ENCODE data around the gene EIF2A. TPM values are rescaled to one million over a fixed set of nuclear protein-coding genes. Genes with fewer than 3 reads are reported as not detected.

Gene EIF2A
- total and polyA plus RNA-seq, 9 of the 15 experiments (the other 6 are each of a cell fraction or from before 2014, with no cell fraction given): 106 to 192 (median 168) TPM

DNA sequence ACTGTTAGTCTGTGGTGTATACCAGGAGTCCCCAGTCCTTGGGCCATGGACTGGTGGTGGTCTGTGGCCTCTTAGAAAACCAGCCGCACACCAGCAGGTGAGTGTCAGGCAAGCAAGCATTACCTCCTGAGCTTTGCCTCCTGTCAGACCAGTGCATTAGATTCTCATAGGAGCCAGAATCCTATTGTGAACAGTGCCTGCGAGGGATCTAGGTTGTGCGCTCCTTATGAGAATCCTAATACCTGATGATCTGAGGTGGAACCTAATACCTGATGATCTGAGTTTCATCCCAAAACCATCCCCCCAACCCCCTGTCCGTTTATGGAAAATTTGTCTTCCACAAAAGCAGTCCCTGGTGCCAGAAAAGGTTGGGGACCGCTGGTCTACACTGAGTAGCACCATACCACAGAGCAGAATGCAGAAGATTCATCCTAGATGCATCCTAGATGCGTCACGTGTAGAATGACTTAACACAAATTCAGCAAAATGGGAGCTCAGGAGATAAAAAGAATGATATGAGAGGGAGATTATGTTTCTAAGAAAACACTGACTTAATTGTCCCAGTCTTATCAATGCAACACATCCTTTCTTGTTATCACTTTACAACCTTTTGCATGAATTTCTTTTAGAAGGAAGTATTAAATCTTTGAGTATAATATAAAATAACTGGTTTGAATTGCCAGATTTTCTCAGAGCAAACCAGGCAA lies 85.1 kb downstream of the EIF2A start (continued):
- TF ChIP-seq, protein P1, sequence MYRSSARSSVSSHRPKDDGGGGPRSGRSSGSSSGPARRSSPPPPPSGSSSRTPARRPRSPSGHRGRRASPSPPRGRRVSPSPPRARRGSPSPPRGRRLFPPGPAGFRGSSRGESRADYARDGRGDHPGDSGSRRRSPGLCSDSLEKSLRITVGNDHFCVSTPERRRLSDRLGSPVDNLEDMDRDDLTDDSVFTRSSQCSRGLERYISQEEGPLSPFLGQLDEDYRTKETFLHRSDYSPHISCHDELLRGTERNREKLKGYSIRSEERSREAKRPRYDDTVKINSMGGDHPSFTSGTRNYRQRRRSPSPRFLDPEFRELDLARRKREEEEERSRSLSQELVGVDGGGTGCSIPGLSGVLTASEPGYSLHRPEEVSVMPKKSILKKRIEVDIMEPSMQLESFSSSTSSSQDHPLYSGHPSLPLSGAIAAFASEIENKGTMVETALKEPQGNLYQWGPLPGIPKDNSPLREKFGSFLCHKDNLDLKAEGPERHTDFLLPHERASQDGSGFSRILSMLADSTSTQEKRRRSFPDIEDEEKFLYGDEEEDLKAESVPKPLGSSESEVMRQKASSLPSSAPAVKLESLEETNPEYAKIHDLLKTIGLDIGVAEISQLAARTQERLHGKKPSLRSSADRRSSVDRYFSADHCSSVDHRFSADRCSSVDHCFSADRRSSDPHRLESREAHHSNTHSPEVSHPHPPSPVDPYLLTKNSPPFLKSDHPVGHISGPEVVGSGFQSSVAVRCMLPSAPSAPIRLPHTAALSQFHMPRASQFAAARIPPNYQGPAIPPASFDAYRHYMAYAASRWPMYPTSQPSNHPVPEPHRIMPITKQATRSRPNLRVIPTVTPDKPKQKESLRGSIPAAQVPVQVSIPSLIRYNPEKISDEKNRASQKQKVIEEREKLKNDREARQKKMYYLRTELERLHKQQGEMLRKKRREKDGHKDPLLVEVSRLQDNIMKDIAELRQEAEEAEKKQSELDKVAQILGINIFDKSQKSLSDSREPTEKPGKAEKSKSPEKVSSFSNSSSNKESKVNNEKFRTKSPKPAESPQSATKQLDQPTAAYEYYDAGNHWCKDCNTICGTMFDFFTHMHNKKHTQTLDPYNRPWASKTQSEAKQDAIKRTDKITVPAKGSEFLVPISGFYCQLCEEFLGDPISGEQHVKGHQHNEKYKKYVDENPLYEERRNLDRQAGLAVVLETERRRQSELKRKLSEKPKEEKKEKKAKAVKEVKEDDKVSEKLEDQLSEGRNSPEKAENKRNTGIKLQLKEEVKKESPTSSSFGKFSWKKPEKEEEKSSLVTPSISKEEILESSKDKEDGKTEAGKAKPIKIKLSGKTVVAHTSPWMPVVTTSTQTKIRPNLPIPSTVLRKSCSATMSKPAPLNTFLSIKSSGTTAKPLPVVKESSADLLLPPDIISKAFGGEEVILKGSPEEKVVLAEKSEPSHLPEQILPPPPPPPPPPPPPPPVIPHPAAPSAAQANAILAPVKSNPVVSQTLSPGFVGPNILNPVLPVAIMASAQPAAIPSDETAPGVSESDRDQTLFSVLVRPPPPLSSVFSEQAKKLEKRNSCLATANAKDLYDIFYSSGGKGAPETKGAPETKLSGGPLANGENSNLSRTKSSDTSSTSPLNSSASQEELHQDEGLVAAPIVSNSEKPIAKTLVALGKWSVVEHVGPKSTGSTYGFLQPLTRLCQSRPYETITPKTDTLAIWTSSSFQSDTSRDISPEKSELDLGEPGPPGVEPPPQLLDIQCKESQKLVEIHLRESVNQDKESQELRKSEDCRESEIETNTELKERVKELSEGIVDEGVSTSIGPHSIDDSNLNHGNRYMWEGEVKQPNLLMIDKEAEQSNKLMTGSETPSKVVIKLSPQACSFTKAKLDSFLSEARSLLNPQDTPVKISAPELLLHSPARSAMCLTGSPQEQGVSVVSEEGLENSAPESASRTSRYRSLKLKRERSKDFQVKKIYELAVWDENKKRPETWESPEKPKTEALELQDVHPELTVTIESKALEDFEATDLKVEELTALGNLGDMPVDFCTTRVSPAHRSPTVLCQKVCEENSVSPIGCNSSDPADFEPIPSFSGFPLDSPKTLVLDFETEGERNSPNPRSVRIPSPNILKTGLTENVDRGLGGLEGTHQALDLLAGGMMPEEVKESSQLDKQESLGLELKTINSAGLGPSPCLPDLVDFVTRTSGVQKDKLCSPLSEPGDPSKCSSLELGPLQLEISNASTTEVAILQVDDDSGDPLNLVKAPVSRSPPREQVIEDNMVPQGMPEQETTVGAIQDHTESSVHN (IDR thresholded peaks at IDR 0.05; ENCODE audit: borderline replicate concordance in 1 of 2, low read depth in 1 of 2): no peak
- TF ChIP-seq POLR2B (IDR thresholded peaks at IDR 0.05; ENCODE audit: low read depth, partially characterized antibody) (peak; percentile 21), ZNF778 (CRISPR knock-in tag; IDR thresholded peaks at IDR 0.05) (no peak), PHF21A (IDR thresholded peaks at IDR 0.05; ENCODE audit: borderline replicate concordance, low read depth) (no peak), NBN (IDR thresholded peaks at IDR 0.05; ENCODE audit: low read depth) (no peak), KLF6 (CRISPR knock-in tag; IDR thresholded peaks at IDR 0.05; ENCODE audit: borderline replicate concordance) (no peak), ZNF75A (CRISPR knock-in tag; IDR thresholded peaks at IDR 0.05) (no peak), ZNF121 (CRISPR knock-in tag; conservative IDR thresholded peaks at IDR 0.05) (no peak), ZNF589 (CRISPR knock-in tag; IDR thresholded peaks at IDR 0.05; ENCODE audit: low read depth) (no peak)
- TF ChIP-seq, protein P2, sequence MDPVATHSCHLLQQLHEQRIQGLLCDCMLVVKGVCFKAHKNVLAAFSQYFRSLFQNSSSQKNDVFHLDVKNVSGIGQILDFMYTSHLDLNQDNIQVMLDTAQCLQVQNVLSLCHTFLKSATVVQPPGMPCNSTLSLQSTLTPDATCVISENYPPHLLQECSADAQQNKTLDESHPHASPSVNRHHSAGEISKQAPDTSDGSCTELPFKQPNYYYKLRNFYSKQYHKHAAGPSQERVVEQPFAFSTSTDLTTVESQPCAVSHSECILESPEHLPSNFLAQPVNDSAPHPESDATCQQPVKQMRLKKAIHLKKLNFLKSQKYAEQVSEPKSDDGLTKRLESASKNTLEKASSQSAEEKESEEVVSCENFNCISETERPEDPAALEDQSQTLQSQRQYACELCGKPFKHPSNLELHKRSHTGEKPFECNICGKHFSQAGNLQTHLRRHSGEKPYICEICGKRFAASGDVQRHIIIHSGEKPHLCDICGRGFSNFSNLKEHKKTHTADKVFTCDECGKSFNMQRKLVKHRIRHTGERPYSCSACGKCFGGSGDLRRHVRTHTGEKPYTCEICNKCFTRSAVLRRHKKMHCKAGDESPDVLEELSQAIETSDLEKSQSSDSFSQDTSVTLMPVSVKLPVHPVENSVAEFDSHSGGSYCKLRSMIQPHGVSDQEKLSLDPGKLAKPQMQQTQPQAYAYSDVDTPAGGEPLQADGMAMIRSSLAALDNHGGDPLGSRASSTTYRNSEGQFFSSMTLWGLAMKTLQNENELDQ (CRISPR knock-in tag; IDR thresholded peaks at IDR 0.05; ENCODE audit: borderline replicate concordance): no peak
- TF ChIP-seq, protein P3, sequence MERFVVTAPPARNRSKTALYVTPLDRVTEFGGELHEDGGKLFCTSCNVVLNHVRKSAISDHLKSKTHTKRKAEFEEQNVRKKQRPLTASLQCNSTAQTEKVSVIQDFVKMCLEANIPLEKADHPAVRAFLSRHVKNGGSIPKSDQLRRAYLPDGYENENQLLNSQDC (CRISPR knock-in tag; IDR thresholded peaks at IDR 0.05): no peak
- TF ChIP-seq, protein P4, sequence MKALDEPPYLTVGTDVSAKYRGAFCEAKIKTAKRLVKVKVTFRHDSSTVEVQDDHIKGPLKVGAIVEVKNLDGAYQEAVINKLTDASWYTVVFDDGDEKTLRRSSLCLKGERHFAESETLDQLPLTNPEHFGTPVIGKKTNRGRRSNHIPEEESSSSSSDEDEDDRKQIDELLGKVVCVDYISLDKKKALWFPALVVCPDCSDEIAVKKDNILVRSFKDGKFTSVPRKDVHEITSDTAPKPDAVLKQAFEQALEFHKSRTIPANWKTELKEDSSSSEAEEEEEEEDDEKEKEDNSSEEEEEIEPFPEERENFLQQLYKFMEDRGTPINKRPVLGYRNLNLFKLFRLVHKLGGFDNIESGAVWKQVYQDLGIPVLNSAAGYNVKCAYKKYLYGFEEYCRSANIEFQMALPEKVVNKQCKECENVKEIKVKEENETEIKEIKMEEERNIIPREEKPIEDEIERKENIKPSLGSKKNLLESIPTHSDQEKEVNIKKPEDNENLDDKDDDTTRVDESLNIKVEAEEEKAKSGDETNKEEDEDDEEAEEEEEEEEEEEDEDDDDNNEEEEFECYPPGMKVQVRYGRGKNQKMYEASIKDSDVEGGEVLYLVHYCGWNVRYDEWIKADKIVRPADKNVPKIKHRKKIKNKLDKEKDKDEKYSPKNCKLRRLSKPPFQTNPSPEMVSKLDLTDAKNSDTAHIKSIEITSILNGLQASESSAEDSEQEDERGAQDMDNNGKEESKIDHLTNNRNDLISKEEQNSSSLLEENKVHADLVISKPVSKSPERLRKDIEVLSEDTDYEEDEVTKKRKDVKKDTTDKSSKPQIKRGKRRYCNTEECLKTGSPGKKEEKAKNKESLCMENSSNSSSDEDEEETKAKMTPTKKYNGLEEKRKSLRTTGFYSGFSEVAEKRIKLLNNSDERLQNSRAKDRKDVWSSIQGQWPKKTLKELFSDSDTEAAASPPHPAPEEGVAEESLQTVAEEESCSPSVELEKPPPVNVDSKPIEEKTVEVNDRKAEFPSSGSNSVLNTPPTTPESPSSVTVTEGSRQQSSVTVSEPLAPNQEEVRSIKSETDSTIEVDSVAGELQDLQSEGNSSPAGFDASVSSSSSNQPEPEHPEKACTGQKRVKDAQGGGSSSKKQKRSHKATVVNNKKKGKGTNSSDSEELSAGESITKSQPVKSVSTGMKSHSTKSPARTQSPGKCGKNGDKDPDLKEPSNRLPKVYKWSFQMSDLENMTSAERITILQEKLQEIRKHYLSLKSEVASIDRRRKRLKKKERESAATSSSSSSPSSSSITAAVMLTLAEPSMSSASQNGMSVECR (CRISPR knock-in tag; IDR thresholded peaks at IDR 0.05): no peak
